CD1c-positive myeloid dendritic cell (primary cell): ENCODE data around the gene ZNF480.
A peak's percentile ranks its signal among the peaks of the same experiment; 100 is the strongest.
"Not testable (repeated sequence)": the region's sequence is repeated elsewhere in the genome, so short reads cannot be mapped to it uniquely, and the experiment has no call there.

Source experiments
- DNase-seq: peaks from one replicate; pipeline ENCODE4 v3.0.0-alpha.2; 2016; ENCODE audit errors: extremely low spot score

The ZNF480 gene

GRCh38 chr19:52336791-52337381 lies 39.9 kb downstream of the ZNF480 start:
- DNase-seq = no peak

- DNase-seq = not testable (repeated sequence)
These were observed 42.1 kb downstream of the ZNF480 start for GRCh38 chr19:52339022-52339421.

GRCh38 chr19:52343548-52343947 lies 46.6 kb downstream of the ZNF480 start:
- peak; percentile 53 for DNase-seq

- no peak for DNase-seq
These were observed 48.2 kb downstream of the ZNF480 start for GRCh38 chr19:52345162-52345561.

- no peak for DNase-seq
These were observed 54.5 kb downstream of the ZNF480 start for GRCh38 chr19:52351512-52351911.

- DNase-seq = no peak
These were observed 69.5 kb downstream of the ZNF480 start for GRCh38 chr19:52366414-52366824.

GRCh38 chr19:52369559-52370340 lies 72.8 kb downstream of the ZNF480 start, which contains the start of gene ZNF880:
ZNF880 (plus strand) TSS chr19:52369923; CDS start chr19:52369966, 43 bp downstream.
- peak; percentile 95 for DNase-seq

- no peak for DNase-seq
These were observed 73.4 kb downstream of the ZNF480 start for GRCh38 chr19:52370341-52370710.
